HG02763 (cell line): ENCODE measurements around the gene CALHM1.
"Not testable (repeated sequence)": the region's sequence is repeated elsewhere in the genome, so short reads cannot be mapped to it uniquely, and the experiment has no call there.

Experiments
- ATAC-seq: cut with Tn5 transposase; IDR thresholded peaks from one replicate; pipeline ENCODE4 v1.9.1; 2021; ENCODE audit warnings: mild to moderate bottlenecking, moderate library complexity; ENCODE audit not compliant: unreplicated experiment

CALHM1 gene

GRCh38 chr10:103440416-103440815, 18.3 kb downstream of the CALHM1 start:
- no peak for ATAC-seq

DNA sequence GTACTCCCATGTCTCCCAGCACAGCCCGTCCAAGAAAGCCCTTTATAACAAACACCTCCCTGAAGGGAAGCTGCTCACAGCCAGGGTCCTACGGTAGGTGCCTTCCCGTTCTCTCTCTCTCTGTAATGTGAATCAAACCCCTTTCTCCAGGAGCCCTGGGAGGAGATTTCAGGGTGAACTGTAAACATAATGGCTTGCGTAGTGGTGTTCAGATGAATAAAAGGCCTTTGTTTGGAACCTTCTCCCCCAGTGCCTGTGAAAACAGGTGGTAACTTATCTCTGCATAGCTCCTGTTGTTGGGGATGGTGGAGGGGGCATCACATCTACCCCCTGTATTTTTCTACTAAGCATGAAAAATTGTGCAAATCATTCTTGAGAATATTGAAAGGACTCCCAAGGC, 18.9 kb downstream of the CALHM1 start:
- ATAC-seq, result no peak

- no peak for ATAC-seq
These were observed 24.8 kb downstream of the CALHM1 start for GRCh38 chr10:103433858-103434257.

GRCh38 chr10:103431902-103432301, 26.8 kb downstream of the CALHM1 start:
- ATAC-seq, result no peak

GRCh38 chr10:103429647-103430046, 29.1 kb downstream of the CALHM1 start:
- ATAC-seq, result no peak

GRCh38 chr10:103428989-103429643, 29.6 kb downstream of the CALHM1 start:
- no peak for ATAC-seq

- ATAC-seq, result no peak
These were observed 30.8 kb downstream of the CALHM1 start for GRCh38 chr10:103427866-103428265.

GRCh38 chr10:103423748-103424147, 35.0 kb downstream of the CALHM1 start:
- ATAC-seq, result no peak

GRCh38 chr10:103419101-103419500, 39.6 kb downstream of the CALHM1 start:
- ATAC-seq, result no peak

GRCh38 chr10:103417601-103418000, 41.1 kb downstream of the CALHM1 start:
- ATAC-seq, result no peak

- ATAC-seq, result not testable (repeated sequence)
These were observed 41.6 kb downstream of the CALHM1 start for GRCh38 chr10:103417148-103417469.

- no peak for ATAC-seq
These were observed 42.1 kb downstream of the CALHM1 start for GRCh38 chr10:103416436-103417147.

GRCh38 chr10:103415581-103415980, 43.1 kb downstream of the CALHM1 start:
- no peak for ATAC-seq

DNA sequence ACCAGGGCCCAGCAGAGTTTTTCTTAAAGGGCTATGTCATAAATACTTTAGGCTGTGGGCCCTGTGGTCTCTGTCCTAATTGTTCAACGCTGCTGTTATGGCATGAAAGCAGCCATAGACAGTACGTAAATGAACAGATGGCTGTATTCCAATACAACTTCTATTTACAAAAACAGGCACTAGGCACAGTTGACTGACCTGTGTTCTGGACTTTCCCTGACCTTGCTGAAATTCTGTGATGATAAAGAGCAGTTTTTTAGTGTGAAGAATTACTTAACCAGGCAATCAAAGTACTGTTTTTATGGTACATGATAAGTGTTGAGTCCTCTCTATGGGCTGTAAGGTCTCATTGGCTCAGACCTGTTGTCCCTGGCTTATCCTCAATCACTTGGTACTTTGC, 45.1 kb downstream of the CALHM1 start:
- ATAC-seq, result no peak
